Effector memory CD4-positive, alpha-beta T cell (primary cell): ENCODE results near the gene SLC39A12.
"Not testable (repeated sequence)": the region's sequence is repeated elsewhere in the genome, so short reads cannot be mapped to it uniquely, and the experiment has no call there.

Source experiments
- DNase-seq, 3 donors: peaks; one replicate each; pipeline ENCODE4 v3.0.0-alpha.2; 2020
- H3K27ac ChIP-seq: 2 replicates; pipeline ENCODE4 v1.7.0; 2013; ENCODE audit warnings: mild to moderate bottlenecking, low read length, moderate library complexity; ENCODE audit not compliant: insufficient read depth, poor library complexity, severe bottlenecking
- H3K27me3 ChIP-seq: replicated peaks from 2 replicates; pipeline ENCODE4 v1.7.0; 2013; ENCODE audit warnings: mild to moderate bottlenecking, low read length; ENCODE audit not compliant: insufficient read depth, control insufficient read depth, poor library complexity, severe bottlenecking
- H3K36me3 ChIP-seq: 2 replicates; pipeline ENCODE4 v1.7.0; 2013; ENCODE audit warnings: mild to moderate bottlenecking, low read length, moderate library complexity; ENCODE audit not compliant: control insufficient read depth, insufficient read depth
- H3K4me1 ChIP-seq: 2 replicates; pipeline ENCODE4 v1.7.0; 2013; ENCODE audit warnings: low read length, mild to moderate bottlenecking; ENCODE audit not compliant: control insufficient read depth, insufficient read depth, poor library complexity, severe bottlenecking
- H3K4me3 ChIP-seq: 2 replicates; pipeline ENCODE4 v1.7.0; 2013; ENCODE audit warnings: low read length, low read depth, mild to moderate bottlenecking; ENCODE audit not compliant: insufficient read depth, poor library complexity, severe bottlenecking
- H3K9me3 ChIP-seq: 2 replicates; pipeline ENCODE4 v1.7.0; 2013; ENCODE audit warnings: mild to moderate bottlenecking, low read length, moderate library complexity; ENCODE audit not compliant: control insufficient read depth

The SLC39A12 gene

DNA sequence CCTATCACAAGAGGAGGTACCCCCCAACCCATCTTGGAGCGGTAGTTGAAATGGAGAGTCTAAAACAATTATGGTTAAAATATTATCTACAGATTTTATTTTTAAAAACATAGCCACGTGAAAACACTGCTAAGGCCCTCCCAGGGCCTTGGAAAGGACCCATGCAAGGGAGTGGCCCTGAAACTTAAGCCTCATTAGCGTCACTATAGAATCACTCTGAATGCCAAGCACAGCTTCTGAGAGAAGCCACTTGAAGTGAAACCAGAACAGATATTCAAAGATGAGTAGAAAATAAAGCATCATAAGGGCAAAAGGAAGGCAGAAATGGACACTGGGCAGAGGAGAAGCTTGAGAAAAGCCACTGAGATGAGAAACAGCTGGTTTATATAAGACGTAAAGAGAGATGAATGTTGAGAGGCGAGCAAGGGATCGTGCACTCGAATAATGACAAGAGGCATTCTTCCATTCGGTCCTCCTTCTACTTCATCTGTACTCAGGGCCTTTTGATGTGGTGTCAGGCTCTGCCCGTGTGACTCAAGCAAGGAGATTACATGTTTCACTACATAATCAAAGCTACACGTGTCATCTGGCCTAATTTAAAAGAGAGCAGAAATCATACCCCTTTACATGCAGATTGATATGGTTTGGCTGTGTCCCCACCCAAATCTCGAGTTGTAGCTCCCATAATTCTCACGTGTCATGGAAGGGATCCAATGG is 33.4 kb upstream of the SLC39A12 start:
- no peaks in the 10 kb centered on the region for H3K27me3 ChIP-seq
- H3K36me3 ChIP-seq: no peaks in the 10 kb centered on the region
- no peak for DNase-seq
- no peak overlapping the region for H3K4me3 ChIP-seq
- no peak overlapping the region for H3K27ac ChIP-seq
- no peaks in the 10 kb centered on the region for H3K4me1 ChIP-seq
- H3K9me3 ChIP-seq: no peaks in the 10 kb centered on the region

- Histone ChIP-seq H3K9me3 (no peaks in the 10 kb centered on the region), H3K4me3 (no peak overlapping the region), H3K36me3 (no peaks in the 10 kb centered on the region), H3K4me1 (no peaks in the 10 kb centered on the region), H3K27me3 (no peaks in the 10 kb centered on the region), H3K27ac (no peak overlapping the region)
- no peak for DNase-seq
Observed at GRCh38 chr10:17921378-17921777, 30.3 kb upstream of the SLC39A12 start.

GRCh38 chr10:17923728-17924127 is 28.0 kb upstream of the SLC39A12 start:
- Histone ChIP-seq H3K4me1 (no peaks in the 10 kb centered on the region), H3K4me3 (no peak overlapping the region), H3K27me3 (no peaks in the 10 kb centered on the region), H3K27ac (no peak overlapping the region), H3K36me3 (no peaks in the 10 kb centered on the region), H3K9me3 (no peaks in the 10 kb centered on the region)
- DNase-seq: no peak

- H3K27me3 ChIP-seq: no peaks in the 10 kb centered on the region
- no peak overlapping the region for H3K27ac ChIP-seq
- no peaks in the 10 kb centered on the region for H3K9me3 ChIP-seq
- H3K4me1 ChIP-seq: no peaks in the 10 kb centered on the region
- no peak overlapping the region for H3K4me3 ChIP-seq
- DNase-seq: no peak
- no peaks in the 10 kb centered on the region for H3K36me3 ChIP-seq
Observed at GRCh38 chr10:17943033-17943745, 8.5 kb upstream of the SLC39A12 start.

DNA sequence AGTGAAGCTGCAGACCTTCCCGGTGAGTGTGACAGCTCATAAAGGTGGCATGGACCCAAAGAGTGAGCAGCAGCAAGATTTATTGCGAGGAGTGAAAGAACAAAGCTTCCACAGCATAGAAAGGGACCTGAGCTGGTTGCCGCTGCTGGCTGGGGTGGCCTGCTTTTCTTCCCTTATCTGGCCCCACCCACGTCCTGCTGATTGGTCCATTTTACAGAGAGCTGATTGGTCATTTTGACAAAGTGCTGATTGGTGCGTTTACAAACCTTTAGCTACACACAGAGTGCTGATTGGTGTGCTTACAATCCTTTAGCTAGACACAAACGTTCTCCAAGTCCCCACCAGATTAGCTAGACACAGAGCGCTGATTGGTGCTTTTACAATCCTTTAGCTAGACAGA is 1.4 kb upstream of the SLC39A12 start:
- H3K4me1 ChIP-seq, H3K4me3 ChIP-seq: not testable (repeated sequence)

DNA sequence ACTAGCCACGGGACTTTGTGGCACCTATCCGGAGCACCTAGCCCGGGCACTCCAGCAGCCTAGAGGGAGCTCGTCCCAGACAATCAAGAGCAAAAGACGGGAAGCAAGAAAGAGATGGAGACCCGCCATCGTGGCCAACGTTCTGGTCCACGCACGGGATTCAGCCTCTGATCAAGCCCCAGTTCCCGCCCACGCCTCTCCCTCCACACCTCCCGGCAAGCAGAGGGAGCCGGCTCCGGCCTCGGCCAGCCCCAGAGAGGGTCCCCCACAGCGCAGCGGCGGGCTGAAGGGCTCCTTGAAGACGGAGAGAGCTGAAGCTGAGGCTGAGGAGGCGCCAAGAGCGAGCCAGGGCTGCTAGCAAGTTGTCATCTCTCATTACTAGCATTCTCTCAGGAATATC is 992 bp upstream of the SLC39A12 start:
- H3K4me1 ChIP-seq: no peaks in the 10 kb centered on the region
- H3K27me3 ChIP-seq: no peaks in the 10 kb centered on the region
- no peak overlapping the region for H3K27ac ChIP-seq
- no peak for DNase-seq
- no peak overlapping the region for H3K4me3 ChIP-seq
- H3K36me3 ChIP-seq: no peaks in the 10 kb centered on the region
- H3K9me3 ChIP-seq: no peaks in the 10 kb centered on the region

More for the DNA sequence above, 1.4 kb upstream of the SLC39A12 start:
- DNase-seq, H3K36me3 ChIP-seq, H3K27me3 ChIP-seq, H3K27ac ChIP-seq, H3K9me3 ChIP-seq: not testable (repeated sequence)

DNA sequence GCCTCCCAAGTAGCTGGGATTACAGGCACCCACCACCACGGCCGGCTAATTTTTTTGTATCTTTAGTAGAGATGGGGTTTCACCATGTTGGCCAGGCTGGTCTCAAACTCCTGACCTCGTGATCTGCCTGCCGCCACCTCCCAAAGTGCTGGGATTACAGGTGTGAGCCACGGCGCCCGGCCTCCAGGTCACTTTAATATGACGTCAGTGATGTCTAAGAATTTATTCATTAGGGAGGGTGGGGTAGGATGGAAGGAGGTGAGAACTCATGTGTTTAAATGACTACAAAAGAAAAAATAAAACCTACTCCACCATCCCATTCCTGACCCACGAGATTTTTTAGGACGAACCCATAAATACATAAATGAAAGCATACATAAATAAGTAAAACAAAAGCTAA is 2.7 kb downstream of the SLC39A12 start:
- not testable (repeated sequence) for H3K36me3 ChIP-seq, H3K27ac ChIP-seq, H3K27me3 ChIP-seq, DNase-seq, H3K4me1 ChIP-seq, H3K4me3 ChIP-seq, H3K9me3 ChIP-seq

DNA sequence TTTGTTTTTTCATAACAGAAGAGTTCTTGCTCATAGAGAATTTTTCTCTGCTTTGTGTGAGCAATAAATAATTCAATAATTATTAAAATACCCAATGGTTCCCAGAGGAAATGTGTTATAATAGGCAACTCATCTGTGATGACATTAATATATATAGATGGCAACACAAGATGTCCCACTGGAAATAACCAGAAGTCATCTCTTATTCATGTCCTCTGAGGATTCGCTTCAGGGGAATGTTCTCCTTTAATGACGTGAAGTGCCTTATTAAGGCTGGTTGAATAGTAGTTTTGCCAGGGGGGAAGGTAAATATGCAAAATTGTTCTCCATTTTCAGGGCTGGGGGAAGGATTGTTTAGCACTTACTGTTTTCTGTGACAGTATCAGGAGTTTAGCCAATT is 3.1 kb downstream of the SLC39A12 start:
- no peaks in the 10 kb centered on the region for H3K4me1 ChIP-seq
- H3K9me3 ChIP-seq: no peaks in the 10 kb centered on the region

DNA sequence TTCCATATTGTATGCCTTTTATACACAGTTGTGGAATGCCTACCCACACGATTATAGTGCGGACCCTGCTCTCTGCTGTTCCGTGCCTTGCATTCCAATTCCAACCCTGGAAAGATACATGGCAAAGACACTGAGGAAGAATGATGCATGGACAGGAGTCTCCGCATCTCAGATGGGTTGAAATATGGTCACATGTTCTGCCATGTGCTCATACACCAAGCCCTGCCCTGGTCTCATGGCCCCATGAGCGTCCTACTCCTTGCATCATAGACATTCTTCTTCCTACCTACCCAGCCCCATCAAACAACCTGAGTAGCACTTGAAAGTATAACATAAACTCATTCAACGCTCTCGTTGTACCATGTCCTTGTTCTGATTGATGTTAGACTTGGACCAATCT is 6.3 kb downstream of the SLC39A12 start:
- H3K4me1 ChIP-seq: no peaks in the 10 kb centered on the region
- no peak for DNase-seq
- H3K27ac ChIP-seq: no peak overlapping the region
- H3K4me3 ChIP-seq: no peak overlapping the region
- H3K36me3 ChIP-seq: no peaks in the 10 kb centered on the region
- no peaks in the 10 kb centered on the region for H3K9me3 ChIP-seq
- H3K27me3 ChIP-seq: no peaks in the 10 kb centered on the region

More for the DNA sequence above, 3.1 kb downstream of the SLC39A12 start:
- DNase-seq: no peak
- no peaks in the 10 kb centered on the region for H3K27me3 ChIP-seq
- H3K27ac ChIP-seq: no peak overlapping the region
- H3K36me3 ChIP-seq: no peaks in the 10 kb centered on the region
- no peak overlapping the region for H3K4me3 ChIP-seq

GRCh38 chr10:17959870-17960269 is 8.2 kb downstream of the SLC39A12 start:
- H3K4me3 ChIP-seq: no peak overlapping the region
- no peaks in the 10 kb centered on the region for H3K4me1 ChIP-seq
- DNase-seq: no peak
- H3K27me3 ChIP-seq: no peaks in the 10 kb centered on the region
- no peaks in the 10 kb centered on the region for H3K9me3 ChIP-seq
- no peak overlapping the region for H3K27ac ChIP-seq
- H3K36me3 ChIP-seq: no peaks in the 10 kb centered on the region
